ENCODE data around the gene MUC20. TPM values are rescaled to one million over a fixed set of nuclear protein-coding genes. Genes with fewer than 3 reads are reported as not detected.
"Not testable (repeated sequence)": the region's sequence is repeated elsewhere in the genome, so short reads cannot be mapped to it uniquely, and the experiment has no call there.

MUC20 gene
- polyA plus RNA-seq (ENCODE audit: insufficient read length): 32.5 TPM
- long read RNA-seq, donor 1, transcript MUC20-204 (3 exons, 2,842 nt): major isoform, 12 of 18 reads
- long read RNA-seq, donor 1, partial matches to known transcripts: 5 of 18 reads
- long read RNA-seq, donor 1, other reads (novel, unspliced or antisense): 0 of 18 reads
- long read RNA-seq, donor 2, transcript MUC20-204 (3 exons, 2,842 nt): major isoform, 5 of 8 reads
- long read RNA-seq, donor 2, partial matches to known transcripts: 0 of 8 reads
- long read RNA-seq, donor 2, other reads (novel, unspliced or antisense): 0 of 8 reads
- long read RNA-seq, donor 3, transcript MUC20-204 (3 exons, 2,842 nt): major isoform, 7 of 9 reads
- long read RNA-seq, donor 3, partial matches to known transcripts: 0 of 9 reads
- long read RNA-seq, donor 3, other reads (novel, unspliced or antisense): 0 of 9 reads
- long read RNA-seq, donor 4, partial matches to known transcripts: 0 of 1 reads
- long read RNA-seq, donor 4, other reads (novel, unspliced or antisense): 0 of 1 reads
- long read RNA-seq, donor 5, transcript MUC20-204 (3 exons, 2,842 nt): major isoform, 7 of 8 reads
- long read RNA-seq, donor 5, partial matches to known transcripts: 0 of 8 reads
- long read RNA-seq, donor 5, other reads (novel, unspliced or antisense): 0 of 8 reads
- long read RNA-seq, donor 6, partial matches to known transcripts: 0 of 5 reads
- long read RNA-seq, donor 6, other reads (novel, unspliced or antisense): 0 of 5 reads
- long read RNA-seq, donor 7, transcript MUC20-204 (3 exons, 2,842 nt): minor isoform, 5 of 11 reads
- long read RNA-seq, donor 7, transcript MUC20-208 (2 exons, 867 nt): major isoform, 6 of 11 reads
- long read RNA-seq, donor 7, partial matches to known transcripts: 0 of 11 reads
- long read RNA-seq, donor 7, other reads (novel, unspliced or antisense): 0 of 11 reads
- long read RNA-seq, donor 8, partial matches to known transcripts: 0 of 2 reads
- long read RNA-seq, donor 8, other reads (novel, unspliced or antisense): 0 of 2 reads

- DNase-seq: not testable (repeated sequence)
Observed at GRCh38 chr3:195720831-195721506, at the start of gene MUC20. Gene MUC20 (plus strand): TSS chr3:195720978. CDS start chr3:195721008, 30 bp downstream.

- DNase-seq: not testable (repeated sequence)
Observed at GRCh38 chr3:195671283-195671682, 49.5 kb upstream of the MUC20 start.

GRCh38 chr3:195673711-195674110, 47.1 kb upstream of the MUC20 start:
- not testable (repeated sequence) for DNase-seq

GRCh38 chr3:195678391-195679015, 42.3 kb upstream of the MUC20 start:
- DNase-seq: not testable (repeated sequence)

GRCh38 chr3:195680690-195681089, 40.1 kb upstream of the MUC20 start:
- not testable (repeated sequence) for DNase-seq

GRCh38 chr3:195681458-195682103, 39.2 kb upstream of the MUC20 start:
- DNase-seq: not testable (repeated sequence)

GRCh38 chr3:195682104-195682742, 38.6 kb upstream of the MUC20 start:
- not testable (repeated sequence) for DNase-seq

- not testable (repeated sequence) for DNase-seq
Observed at GRCh38 chr3:195683722-195684526, 36.9 kb upstream of the MUC20 start.

GRCh38 chr3:195684527-195685257, 36.1 kb upstream of the MUC20 start:
- DNase-seq: not testable (repeated sequence)

GRCh38 chr3:195686537-195687208, 34.1 kb upstream of the MUC20 start:
- not testable (repeated sequence) for DNase-seq

- not testable (repeated sequence) for DNase-seq
Observed at GRCh38 chr3:195687209-195687760, 33.5 kb upstream of the MUC20 start.

- not testable (repeated sequence) for DNase-seq
Observed at GRCh38 chr3:195688471-195689183, 32.2 kb upstream of the MUC20 start.

- DNase-seq: not testable (repeated sequence)
Observed at GRCh38 chr3:195689184-195690070, 31.4 kb upstream of the MUC20 start.

GRCh38 chr3:195690951-195691350, 29.8 kb upstream of the MUC20 start:
- no peak for DNase-seq

GRCh38 chr3:195691596-195692353, 29.0 kb upstream of the MUC20 start:
- not testable (repeated sequence) for DNase-seq
